T follicular helper cell (primary cell): ENCODE measurements around the gene IL17RC.
"Not testable (repeated sequence)": the region's sequence is repeated elsewhere in the genome, so short reads cannot be mapped to it uniquely, and the experiment has no call there.

ENCODE experiments used
- DNase-seq: peaks from one replicate; pipeline ENCODE4 v3.0.0-alpha.2; 2020; ENCODE audit warnings: low read depth

The IL17RC gene

DNA sequence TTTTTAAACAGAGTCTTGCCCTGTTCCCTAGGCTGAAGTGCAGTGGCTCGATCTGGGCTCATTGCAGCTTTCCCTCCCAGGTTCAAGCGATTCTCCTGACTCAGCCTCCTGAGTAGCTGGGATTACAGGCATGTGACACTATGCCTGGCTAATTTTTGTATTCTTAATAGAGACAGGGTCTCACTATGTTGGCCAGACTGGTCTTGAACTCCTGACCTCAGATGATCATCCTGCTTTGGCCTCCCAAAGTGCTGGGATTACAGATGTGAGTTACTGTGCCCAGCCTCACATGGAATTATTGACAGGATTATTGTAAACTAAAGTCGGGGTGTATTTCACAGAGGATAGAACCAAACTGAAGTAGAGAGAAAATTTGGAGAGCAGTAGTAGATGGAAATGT is 21.2 kb upstream of the IL17RC start:
- not testable (repeated sequence) for DNase-seq

DNA sequence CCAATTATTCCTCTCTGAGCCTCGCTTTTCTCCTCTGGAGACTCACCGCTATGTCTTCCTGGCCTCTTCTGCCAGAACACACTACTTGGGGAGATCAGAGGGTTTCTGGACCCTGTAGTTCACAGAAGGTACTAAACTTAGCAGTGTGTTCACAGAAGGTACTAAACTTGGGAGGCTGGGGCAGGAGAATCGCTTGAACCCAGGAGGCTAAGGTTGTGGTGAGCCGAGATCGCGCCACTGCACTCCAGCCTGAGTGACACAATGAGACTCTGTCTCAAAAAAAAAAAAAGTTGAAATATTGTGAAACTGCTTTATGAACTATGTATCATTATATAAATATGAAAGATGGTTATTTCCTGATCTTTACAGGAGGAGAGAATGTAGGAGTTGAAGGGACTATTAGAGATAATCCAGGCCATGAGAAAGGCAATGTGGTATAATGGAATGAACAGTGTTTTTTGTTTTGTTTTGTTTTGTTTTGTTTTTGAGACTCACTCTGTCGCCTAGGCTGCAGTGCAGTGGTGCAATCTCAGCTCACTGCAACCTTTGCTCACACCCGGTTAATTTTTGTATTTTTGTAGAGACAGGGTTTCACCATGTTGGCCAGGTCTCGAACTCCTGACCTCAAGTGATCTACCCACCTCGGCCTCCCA is 20.0 kb upstream of the IL17RC start:
- not testable (repeated sequence) for DNase-seq

DNA sequence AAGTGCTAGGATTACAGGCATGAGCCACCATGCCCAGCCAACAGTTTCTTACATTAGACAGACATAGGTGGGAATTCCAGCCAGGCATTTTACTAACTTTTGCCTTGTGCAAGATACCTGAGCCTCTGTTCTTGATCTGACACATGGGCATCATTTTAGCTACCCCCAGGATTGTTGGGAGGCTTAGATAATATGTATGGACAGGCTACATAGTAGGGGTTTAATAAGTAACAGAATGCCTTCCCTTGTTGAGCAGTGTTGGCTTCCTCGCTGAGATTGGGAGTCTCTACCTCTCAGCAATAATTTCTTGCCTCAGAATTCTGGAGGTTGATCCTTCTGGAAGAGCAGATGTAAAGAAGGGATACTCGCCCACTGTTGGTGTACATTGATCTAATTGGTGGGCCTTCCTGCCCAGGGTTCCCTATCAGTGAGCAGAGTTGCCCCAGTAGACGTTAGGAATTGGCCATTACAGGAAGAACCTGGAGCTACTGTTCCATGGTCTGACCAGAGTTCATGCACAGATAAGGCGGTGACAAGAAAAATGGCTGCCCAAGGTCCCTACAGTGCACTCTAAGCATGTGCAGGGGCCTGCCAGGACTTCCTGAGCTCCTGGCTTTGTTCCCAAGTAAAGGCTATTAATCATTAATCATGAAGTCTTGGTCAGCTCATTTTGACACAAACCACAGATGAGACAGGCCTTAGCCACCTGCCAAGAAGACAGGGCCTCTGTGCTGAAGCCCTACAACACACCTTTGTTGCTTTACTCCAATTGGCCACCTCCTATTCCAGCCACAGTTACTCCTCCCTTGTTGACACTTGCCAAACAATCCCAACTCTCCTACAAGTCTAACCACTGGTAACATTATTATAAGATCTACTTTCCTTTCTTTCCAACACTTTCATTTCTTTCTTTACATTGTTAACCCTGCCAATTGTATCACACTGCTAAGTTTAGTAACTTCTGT is 19.2 kb upstream of the IL17RC start:
- no peak for DNase-seq

DNA sequence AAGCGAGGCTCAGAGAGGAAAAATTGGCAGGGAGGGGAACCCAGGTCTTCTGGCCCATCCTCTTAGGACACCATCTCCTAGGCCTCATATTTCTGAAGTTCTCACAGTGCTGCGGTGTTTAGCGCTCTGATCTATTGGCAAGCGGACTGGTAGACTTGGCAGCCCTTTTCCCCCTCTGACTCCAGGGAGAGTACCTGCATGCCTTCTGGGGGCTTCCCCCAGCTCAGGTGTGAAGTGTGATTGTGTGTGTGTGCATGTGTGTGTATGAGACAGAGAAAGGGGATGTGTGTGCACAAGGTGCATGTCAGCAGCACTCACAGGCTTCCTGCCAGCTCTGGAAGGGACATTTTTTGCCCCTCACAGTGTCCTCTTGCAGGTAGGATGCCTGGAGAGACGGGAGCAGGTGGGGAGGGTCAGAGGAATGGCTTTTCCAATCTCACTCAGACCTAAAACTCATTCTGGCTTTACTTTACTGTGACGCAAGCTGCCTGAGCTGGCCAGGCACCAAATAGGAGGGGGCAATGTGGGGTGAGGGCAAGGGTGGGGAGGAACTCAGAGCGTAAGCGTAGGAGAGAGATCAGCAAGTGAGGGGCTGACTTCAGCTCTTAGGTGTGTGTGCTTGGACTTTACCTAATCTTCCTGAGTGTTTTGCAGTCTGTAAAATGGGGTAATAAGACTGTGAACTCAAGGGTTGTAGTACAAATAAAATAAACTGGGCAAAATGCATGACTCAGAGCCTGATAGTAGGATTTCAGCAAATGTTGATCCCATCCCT is 18.2 kb upstream of the IL17RC start:
- DNase-seq, result no peak

DNA sequence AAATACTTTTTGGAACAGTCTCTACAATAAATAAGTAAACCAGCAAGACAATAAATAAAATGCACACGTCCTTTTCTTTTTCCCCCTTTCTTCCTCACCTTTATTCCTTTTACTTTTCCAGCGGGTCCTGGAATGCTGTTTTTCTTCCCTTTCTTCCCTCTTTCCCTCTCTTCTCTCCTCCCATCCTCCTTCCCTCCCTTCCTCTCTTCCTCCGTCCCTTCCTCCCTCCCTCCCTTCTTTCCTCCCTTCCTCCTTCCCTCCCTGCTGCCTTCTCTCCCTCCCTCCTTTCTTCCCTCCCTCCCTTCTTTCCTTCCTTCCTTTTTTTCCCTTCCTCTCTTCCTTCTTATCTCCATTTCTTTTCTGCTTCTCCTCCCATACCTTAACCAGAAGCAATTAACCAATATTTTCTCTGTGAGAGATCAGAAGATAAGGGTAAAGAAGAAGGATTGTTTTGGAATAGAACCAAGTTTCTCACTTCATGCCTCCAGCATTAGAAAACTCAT is 17.6 kb upstream of the IL17RC start:
- DNase-seq, result no peak

DNA sequence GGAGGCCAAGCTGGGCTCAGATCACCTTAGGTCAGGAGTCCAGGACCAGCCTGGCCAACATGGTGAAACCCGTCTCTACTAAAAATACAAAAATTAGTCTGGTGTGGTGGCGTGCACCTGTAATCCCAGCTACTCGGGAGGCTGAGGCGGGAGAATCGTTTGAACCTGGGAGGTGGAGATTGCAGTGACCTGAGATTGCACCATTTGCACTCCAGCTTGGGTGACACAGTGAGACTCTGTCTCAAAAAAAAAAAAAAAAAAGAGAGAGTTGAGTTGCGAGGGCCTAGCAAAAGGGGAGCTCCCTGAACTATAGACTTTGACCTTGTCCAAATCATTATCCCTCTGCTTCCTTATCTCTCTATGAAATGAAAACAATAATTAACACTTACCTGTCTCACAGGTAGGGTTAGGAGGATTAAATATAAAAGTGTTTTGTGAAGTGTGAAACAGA is 15.9 kb upstream of the IL17RC start:
- DNase-seq, result not testable (repeated sequence)

DNA sequence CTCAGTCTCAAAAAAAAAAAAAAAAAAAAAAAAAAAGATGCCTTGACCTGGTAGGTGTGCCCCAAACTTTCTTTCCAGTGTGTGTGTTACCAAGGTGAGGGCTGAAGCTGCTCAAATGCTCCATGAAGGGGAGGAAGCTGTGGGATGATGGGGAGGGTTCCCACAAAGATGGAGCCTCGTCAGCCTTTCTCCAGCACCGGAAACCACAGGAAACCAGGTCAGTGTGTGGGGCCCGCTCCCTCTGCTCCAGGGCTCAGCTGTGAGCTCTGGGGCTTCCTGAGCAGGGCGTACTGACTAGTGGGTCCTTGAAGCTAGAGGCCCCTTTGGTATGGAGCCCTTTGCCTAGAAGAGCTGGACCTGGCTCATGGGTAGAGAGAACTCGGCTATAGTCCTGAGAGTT is 14.9 kb upstream of the IL17RC start:
- DNase-seq, result no peak

DNA sequence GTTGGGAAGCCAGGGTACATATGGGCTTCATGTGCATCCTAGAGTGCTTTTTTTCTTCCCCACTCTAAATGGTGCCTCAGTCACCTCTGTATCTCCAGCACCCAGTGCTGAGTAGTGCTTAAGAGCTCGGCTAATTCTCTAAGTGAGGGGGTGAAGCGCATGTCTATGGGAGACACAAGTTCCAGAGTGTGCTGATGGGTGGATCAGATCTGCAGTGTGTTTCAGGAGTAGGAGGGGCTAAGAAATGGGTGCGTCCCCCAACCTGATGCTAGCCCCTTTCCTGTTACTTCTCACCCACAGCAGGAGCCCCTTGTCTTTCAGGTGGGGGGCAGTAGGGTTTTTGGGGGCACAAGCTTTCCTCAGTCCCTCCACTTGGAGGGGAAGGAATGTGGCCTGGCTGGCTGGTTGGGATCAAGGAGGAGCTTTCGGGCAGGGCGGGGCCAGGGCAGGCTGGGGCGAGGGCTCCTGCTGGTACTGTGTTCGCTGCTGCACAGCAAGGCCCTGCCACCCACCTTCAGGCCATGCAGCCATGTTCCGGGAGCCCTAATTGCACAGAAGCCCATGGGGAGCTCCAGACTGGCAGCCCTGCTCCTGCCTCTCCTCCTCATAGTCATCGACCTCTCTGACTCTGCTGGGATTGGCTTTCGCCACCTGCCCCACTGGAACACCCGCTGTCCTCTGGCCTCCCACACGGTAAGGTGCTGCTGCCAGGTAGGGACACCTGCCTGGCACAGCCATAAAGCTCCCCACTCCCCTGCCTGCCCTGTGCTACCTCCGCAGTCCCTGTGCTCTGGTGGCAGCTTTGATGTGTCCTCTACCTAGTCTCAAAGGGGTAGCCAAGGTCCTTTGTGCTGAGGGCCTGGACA is 14.3 kb upstream of the IL17RC start, which contains the start of gene IL17RE:
TSS of gene IL17RE (plus strand) at position 477 of the 866 bp plus-strand sequence. CDS start at position 562, 85 bp downstream.
- DNase-seq, result no peak

DNA sequence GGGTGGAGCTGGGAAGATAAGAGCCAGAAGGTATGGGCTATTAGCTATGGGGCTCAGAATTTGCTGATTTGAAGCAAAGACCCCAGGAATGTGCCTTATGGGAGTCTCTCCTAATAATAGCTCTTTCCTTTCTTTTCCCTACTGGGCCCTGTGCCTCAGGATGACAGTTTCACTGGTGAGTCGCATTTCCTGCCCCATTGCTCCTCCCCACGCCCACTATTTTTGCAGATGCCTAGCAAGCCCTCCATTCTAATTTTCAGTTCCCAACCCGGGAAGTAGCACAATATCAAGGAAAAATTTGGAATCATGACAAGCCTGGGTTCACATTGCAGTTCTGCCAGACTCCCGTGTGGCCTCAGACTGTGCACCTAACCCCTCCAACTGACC is 13.7 kb upstream of the IL17RC start:
- DNase-seq, result no peak

DNA sequence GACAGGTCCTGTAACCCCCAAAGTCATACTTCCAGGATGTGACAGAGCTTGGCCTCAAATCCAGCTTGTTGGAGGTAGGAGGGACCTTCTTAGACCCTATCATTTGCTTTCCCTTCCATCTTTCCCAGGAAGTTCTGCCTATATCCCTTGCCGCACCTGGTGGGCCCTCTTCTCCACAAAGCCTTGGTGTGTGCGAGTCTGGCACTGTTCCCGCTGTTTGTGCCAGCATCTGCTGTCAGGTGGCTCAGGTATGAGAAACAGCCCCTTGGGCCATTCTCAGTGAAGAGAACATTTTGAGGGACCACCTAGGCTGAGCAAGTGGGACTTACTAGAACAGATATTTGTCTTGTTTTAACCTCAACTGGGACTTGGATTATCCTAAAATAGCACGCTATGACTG is 13.0 kb upstream of the IL17RC start:
- no peak for DNase-seq

DNA sequence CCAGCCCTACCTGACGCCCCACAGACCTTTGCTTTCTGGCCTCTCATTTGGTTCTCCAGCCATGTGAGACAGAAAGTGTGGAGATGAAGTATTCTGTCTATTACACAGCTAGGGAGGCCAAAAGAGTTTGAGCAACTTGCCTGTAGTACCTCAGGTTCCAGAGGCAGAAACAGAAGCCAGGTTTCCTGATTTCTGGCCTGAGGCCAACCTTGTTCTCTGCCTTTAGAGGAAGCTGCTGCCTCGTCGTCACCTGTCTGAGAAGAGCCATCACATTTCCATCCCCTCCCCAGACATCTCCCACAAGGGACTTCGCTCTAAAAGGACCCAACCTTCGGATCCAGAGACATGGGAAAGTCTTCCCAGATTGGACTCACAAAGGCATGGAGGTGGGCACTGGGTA is 10.4 kb upstream of the IL17RC start:
- no peak for DNase-seq

DNA sequence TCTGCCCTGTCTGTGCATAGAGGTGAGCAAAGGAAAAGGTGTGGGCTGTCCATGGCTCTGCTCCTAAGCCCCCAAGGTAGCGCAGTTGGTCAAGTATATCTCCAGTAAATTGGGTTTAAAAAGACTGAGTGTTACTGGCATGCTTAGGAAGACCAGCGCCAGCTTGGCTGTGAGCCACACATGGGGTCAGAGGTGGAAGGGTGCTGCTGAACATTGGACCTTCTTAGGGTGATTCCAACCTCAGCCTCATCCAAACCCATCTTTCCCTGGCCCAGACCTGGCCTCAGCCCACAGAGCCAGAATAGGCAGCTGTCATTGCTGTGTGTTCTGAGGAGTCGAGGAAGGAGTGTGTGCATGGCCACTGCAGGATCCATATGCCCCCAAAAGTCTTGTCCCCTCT is 8.6 kb upstream of the IL17RC start:
- DNase-seq, result no peak

DNA sequence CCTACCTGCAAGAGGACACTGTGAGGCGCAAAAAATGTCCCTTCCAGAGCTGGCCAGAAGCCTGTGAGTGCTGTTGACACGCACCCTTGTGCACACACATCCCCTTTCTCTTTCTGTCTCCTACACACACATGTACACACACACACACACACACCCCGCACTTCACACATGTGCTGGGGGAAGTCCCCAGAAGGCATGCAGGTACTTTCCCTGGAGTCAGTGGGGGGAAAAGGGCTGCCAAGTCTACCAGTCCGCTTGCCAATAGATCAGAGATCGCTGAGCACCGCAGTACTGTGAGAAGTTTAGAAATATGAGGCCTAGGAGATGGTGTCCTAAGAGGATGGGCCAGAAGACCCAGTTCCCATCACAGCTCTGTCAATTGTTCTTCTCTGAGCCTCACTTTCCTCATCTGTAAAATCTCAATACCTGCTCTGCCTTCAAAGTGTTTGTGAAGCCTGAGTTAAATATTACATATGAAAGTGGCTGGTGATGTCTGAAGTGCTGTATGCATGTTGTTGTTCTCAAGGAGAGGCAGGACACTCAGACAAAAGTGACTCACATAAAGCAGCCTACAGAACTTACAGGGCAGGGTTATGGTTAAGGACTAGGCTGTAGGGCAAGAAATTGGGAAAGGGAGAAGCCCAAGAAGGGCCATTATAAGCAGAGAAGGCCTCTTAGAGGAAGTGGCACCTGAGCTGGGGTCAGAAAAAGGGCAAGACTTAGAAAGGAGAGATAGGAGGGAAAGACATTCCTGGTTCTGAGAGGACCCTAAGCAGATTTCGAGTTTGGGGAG is 7.5 kb upstream of the IL17RC start:
- no peak for DNase-seq

DNA sequence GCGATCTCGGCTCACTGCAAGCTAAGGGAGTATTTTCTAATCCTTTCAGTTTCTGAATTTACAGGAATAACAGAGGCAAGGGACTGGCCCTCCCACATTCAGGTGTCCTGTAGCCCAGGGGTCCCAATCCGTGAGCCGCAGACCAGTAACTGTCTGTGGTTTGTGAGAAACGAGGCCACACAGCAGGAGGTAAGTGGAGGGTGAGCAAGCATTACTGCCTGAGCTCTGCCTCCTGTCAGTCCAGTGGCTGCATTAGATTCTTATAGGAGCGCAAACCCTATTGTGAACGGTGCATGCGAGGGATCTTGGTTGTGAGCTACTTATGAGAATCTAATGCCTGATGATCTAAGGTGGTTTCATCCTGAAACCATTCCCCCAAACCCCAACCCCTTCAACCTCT is 5.0 kb upstream of the IL17RC start:
- no peak for DNase-seq

DNA sequence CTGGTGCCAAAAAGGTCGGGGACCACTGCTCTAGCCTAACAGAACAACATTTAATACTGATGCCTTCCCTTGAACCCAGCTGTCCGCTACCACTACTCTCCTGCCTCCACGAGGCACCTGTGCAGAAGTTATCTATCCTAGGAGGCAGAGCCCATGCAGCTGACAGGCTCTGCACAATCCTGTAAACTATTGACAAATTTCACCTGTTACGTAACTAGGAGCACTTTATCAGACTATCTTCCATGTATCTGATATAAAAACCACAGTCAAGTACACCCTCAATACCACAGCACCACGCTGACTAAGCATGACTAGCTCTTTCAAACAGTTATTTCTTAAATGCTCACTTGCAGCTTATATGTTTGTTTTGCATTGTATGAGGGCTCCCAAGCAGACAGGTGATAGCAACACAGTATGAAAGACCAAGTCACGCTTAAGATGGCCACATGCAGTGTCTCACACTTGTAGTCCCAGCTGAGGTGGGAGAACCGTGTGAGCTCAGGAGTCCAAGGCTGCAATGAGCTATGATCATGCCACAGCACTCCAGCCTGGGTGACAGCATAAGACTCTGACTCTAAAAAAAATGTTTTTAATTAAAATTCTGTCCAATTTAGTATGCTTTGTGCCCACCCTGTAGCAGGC is 4.5 kb upstream of the IL17RC start:
- DNase-seq, result no peak

DNA sequence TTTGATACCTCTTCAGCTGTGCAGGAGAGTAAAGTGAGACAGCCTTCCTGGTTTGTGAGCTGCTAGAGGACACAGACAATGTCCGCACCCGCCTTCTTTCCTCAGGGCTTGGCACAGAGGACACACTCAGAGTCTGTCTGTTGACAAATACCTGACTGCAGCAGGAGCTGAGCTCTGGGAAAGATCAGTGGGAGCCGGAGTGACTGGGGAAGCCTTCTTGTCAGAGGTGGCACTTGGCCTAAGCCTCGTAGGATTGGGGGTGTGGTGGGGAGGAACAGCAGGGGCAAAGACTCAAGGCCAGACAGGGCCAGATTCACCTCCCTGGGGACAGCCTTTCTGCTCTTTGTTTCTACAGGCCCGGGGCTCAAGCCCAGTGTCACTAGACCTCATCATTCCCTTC is 3.3 kb upstream of the IL17RC start:
- no peak for DNase-seq

DNA sequence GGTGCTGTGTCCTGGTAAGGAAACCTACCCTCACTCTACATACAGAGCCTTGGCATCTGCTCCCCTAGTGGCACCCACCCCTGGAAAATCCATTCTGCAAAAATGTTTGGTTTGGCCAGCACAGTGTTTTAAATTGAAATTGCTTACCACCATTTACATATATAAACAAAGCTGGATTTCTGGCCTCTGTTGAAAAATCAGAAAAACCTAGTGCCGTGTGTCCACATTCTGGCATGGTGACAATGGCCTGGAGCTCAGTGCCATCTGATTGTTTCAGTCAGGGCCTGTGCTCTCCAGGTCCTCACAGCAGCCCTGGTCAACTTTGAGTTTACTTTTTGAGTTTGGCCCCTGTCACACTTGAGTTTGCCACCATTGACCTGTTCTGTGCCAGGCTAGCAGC is 2.9 kb upstream of the IL17RC start:
- no peak for DNase-seq

DNA sequence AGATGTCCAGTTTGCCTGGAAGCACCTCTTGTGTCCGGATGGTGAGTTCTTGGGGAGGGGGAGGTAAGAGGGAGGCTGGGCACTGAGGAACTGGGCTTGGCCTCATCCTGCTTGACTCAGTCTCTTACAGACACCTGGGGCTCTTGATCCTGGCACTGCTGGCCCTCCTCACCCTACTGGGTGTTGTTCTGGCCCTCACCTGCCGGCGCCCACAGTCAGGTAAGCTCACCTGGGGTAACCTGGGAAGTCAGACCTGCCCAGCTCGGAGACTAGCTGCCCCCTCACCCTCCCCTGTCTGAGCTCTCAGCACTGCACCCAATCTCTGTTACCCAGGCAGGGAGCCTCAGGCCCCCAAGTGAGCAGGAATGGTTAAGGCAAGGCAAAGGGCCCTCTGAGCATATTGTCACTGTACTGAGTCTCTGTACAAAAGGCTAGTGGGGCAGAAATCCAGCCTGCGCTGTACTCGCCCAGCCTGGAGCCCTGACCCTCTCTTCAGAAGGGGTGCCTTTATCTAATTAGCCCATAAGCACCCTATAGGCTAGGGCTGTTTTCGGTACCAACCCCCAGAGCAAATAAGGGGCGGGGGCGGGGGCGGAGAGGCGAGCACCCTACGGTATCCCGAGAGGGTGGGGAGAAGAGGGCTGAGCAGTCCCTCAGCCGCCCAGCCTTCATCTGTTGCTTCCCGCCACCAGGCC is 2.2 kb upstream of the IL17RC start:
- no peak for DNase-seq
